22Rv1 (cell line): Measurements from ENCODE around the gene VSIR.

Experiments
- ZFX ChIP-seq: fragments of 450-650 bp; IDR thresholded peaks from 2 replicates; pipeline ENCODE4 v1.6.1; 2017; ENCODE audit warnings: antibody characterized with exemption, borderline replicate concordance
- TF ChIP-seq, protein P1 (sequence below): fragments of 450-650 bp; IDR thresholded peaks from 2 replicates; pipeline ENCODE4 v1.5.1; 2017; ENCODE audit warnings: mild to moderate bottlenecking

DNA sequence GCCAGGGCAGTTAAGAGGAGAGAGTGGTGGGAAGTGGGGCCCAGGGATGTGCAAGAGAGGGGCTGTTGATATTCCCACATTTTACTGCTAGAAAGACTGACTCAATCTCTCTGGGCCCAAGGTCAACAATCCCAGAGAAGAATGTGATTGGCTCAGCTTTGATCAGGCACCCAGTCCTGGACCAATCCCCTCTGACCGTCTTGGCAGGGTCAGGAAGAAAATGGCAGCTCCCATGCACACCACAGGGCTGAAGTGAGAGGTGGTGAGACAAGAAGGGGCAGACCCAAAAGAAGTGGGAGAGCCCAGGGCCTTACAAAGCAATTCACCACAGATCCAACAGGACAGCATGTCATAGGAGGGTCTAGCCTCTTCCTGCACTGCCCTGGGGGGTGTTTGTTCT, 50.5 kb downstream of the VSIR start:
- TF ChIP-seq, protein P1, sequence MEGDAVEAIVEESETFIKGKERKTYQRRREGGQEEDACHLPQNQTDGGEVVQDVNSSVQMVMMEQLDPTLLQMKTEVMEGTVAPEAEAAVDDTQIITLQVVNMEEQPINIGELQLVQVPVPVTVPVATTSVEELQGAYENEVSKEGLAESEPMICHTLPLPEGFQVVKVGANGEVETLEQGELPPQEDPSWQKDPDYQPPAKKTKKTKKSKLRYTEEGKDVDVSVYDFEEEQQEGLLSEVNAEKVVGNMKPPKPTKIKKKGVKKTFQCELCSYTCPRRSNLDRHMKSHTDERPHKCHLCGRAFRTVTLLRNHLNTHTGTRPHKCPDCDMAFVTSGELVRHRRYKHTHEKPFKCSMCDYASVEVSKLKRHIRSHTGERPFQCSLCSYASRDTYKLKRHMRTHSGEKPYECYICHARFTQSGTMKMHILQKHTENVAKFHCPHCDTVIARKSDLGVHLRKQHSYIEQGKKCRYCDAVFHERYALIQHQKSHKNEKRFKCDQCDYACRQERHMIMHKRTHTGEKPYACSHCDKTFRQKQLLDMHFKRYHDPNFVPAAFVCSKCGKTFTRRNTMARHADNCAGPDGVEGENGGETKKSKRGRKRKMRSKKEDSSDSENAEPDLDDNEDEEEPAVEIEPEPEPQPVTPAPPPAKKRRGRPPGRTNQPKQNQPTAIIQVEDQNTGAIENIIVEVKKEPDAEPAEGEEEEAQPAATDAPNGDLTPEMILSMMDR = no peak
- no peak for TF ChIP-seq ZFX
